SH-SY5Y (cell line): ENCODE data around the gene TMEM130.

ENCODE experiments used
- GATA2 ChIP-seq: IDR thresholded peaks from 2 replicates; pipeline ENCODE4 v1.6.1; 2011; ENCODE audit warnings: mild to moderate bottlenecking, low read depth, low read length
- GATA3 ChIP-seq: IDR thresholded peaks from 2 replicates; pipeline ENCODE4 v1.6.1; 2011; ENCODE audit warnings: low read depth, mild to moderate bottlenecking, low read length, moderate library complexity

DNA sequence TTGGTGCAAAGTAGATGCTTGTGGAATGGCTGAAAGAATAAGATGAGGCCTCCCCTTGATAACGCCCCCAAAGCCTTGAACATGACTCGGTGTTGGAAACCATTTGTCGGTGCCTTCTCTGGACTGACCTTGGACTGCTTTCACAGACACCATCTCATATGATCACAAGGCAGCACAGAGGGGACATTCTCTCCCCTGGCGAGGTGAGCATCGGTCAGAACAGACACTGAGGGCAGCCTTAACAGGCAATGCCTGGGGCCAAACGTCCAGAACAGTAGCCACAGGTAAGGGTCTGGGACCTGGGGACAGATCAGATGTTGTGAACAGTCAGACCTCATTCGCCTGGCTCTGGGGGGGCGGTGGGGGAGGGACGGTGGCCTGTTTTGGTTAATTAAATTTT is 5.7 kb upstream of the TMEM130 start:
- TF ChIP-seq GATA3: no peak
- no peak for TF ChIP-seq GATA2
